Osteoblast (primary cell): Measurements from ENCODE around the gene MKRN2. TPM values are rescaled to one million over a fixed set of nuclear protein-coding genes. Genes with fewer than 3 reads are reported as not detected.

Source experiments
- DNase-seq: peaks from one replicate; pipeline ENCODE4 v3.0.0; 2011; ENCODE audit warnings: low spot score, mixed read lengths; ENCODE audit not compliant: insufficient read length; ENCODE audit errors: missing footprints
- H2AFZ ChIP-seq: 2 replicates; pipeline ENCODE4 v1.6.0; 2011; ENCODE audit warnings: mild to moderate bottlenecking, low read length
- H3K27ac ChIP-seq: 2 replicates; pipeline ENCODE4 v1.5.1; 2011; ENCODE audit warnings: mild to moderate bottlenecking, low read depth, low read length, moderate library complexity
- H3K27me3 ChIP-seq: 2 replicates; pipeline ENCODE4 v1.6.0; 2012; ENCODE audit warnings: mild to moderate bottlenecking, control low read depth, inconsistent platforms, low read length, moderate library complexity; ENCODE audit not compliant: insufficient read depth
- H3K36me3 ChIP-seq: 2 replicates; pipeline ENCODE4 v1.5.1; 2011; ENCODE audit warnings: mild to moderate bottlenecking, low read length, control low read depth, moderate library complexity; ENCODE audit not compliant: insufficient read depth
- H3K4me1 ChIP-seq: 2 replicates; pipeline ENCODE4 v1.5.1; 2011; ENCODE audit warnings: mild to moderate bottlenecking, low read length, control low read depth, moderate library complexity; ENCODE audit not compliant: insufficient read depth
- H3K4me2 ChIP-seq: 2 replicates; pipeline ENCODE4 v1.6.0; 2011; ENCODE audit warnings: mild to moderate bottlenecking, low read length; ENCODE audit not compliant: insufficient read depth
- H3K4me3 ChIP-seq: fragments of 200-600 bp; sonication (generic); 3 replicates; pipeline ENCODE4 v1.5.1; 2012; ENCODE audit warnings: mild to moderate bottlenecking, low read length, inconsistent platforms; ENCODE audit not compliant: insufficient read depth
- H3K79me2 ChIP-seq: 2 replicates; pipeline ENCODE4 v1.6.0; 2012; ENCODE audit warnings: mild to moderate bottlenecking, low read length, control low read depth, inconsistent platforms; ENCODE audit not compliant: insufficient read depth
- H3K9me3 ChIP-seq: 2 replicates; pipeline ENCODE4 v1.5.1; 2011; ENCODE audit warnings: low read depth, low read length, control low read depth
- H4K20me1 ChIP-seq: 2 replicates; pipeline ENCODE4 v1.6.0; 2012; ENCODE audit warnings: mild to moderate bottlenecking, low read length, control low read depth; ENCODE audit not compliant: insufficient read depth
- CTCF ChIP-seq: IDR thresholded peaks from 2 replicates; pipeline ENCODE4 v1.5.1; 2011; ENCODE audit warnings: mild to moderate bottlenecking, low read depth, low read length, moderate library complexity; ENCODE audit errors: extremely low read depth
- total RNA-seq: library from RNA; depleted of rRNA; stranded (reverse); fragments of >200 nt; gene quantifications from 2 replicates; pipeline ENCODE4 v1.2.3, GENCODE V29; 2012

MKRN2 gene
- total RNA-seq, 1 donor = 40.9 TPM

DNA sequence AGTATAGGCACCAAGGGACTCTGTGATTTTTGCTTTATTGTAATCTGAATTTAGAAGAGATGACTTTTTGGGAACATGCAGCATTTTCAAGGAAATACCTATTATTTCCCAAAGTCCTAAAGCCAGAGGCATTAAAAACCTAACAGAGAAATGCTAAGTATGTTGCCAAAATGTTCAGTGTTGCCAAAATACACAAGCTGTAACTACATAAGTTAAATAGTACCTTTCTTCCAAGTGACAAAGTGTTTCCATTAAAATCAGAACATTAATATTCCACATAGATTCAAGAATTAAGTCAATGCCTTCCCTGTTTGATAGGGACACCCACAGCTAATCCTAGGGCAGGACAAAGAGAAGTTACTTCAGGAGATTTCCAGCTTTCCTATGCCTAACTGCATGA, 42.0 kb downstream of the MKRN2 start:
- Histone ChIP-seq H3K9me3 (no peaks in the 10 kb centered on the region), H3K27ac (no peak overlapping the region), H3K4me2 (no peak overlapping the region), H4K20me1 (peaks cover 1% of the 10 kb centered on the region), H2AFZ (no peak overlapping the region), H3K4me3 (no peak overlapping the region), H3K27me3 (no peaks in the 10 kb centered on the region), H3K36me3 (peaks cover 77% of the 10 kb centered on the region), H3K4me1 (peaks cover 3% of the 10 kb centered on the region), H3K79me2 (peaks cover 6% of the 10 kb centered on the region)
- DNase-seq = no peak
- TF ChIP-seq CTCF = no peak

GRCh38 chr3:12601072-12601471, 44.2 kb downstream of the MKRN2 start:
- peaks cover 3% of the 10 kb centered on the region for H4K20me1 ChIP-seq
- H3K27me3 ChIP-seq = no peaks in the 10 kb centered on the region
- H3K27ac ChIP-seq = no peak overlapping the region
- no peak overlapping the region for H2AFZ ChIP-seq
- TF ChIP-seq CTCF = peak; percentile 33
- H3K9me3 ChIP-seq = no peaks in the 10 kb centered on the region
- no peak overlapping the region for H3K4me2 ChIP-seq
- H3K4me1 ChIP-seq = peaks cover 3% of the 10 kb centered on the region
- peaks cover 11% of the 10 kb centered on the region for H3K79me2 ChIP-seq
- H3K4me3 ChIP-seq = no peak overlapping the region
- peaks cover 69% of the 10 kb centered on the region for H3K36me3 ChIP-seq
- no peak for DNase-seq

DNA sequence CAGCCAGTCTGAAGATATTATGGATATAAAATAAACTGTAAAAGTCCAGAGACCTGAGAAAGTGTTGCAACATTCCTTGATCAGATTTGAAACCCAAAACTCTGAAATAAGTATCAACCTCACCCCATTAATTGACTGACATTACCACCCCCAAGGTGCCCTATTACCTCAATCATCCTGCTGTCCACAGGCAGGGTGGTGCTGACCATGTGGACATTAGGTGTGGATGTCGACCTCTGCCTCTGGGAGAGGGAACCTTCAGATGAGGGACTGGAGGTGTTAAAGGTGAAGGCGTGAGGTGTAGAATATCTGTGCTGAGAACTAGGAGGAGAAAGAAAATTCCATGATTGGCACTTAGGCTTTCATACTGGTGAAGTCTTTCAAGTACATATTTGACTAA, 47.1 kb downstream of the MKRN2 start:
- TF ChIP-seq CTCF = no peak
- Histone ChIP-seq H3K4me1 (peaks cover under 1% of the 10 kb centered on the region), H3K27ac (no peak overlapping the region), H3K79me2 (peaks cover 18% of the 10 kb centered on the region), H3K4me3 (no peak overlapping the region), H3K27me3 (no peaks in the 10 kb centered on the region), H3K9me3 (no peaks in the 10 kb centered on the region), H4K20me1 (peaks cover 3% of the 10 kb centered on the region), H2AFZ (no peak overlapping the region), H3K36me3 (peaks cover 64% of the 10 kb centered on the region), H3K4me2 (no peak overlapping the region)
- DNase-seq = no peak

- Histone ChIP-seq H3K4me3 (no peak overlapping the region), H3K27ac (no peak overlapping the region)
Observed at GRCh38 chr3:12608376-12608775, 51.5 kb downstream of the MKRN2 start.

More at GRCh38 chr3:12608376-12608775, 51.5 kb downstream of the MKRN2 start:
- Histone ChIP-seq H4K20me1 (peaks cover 15% of the 10 kb centered on the region), H3K4me2 (no peak overlapping the region), H3K4me1 (no peaks in the 10 kb centered on the region), H3K9me3 (no peaks in the 10 kb centered on the region), H2AFZ (no peak overlapping the region), H3K27me3 (no peaks in the 10 kb centered on the region), H3K79me2 (peaks cover 48% of the 10 kb centered on the region), H3K36me3 (peaks cover 60% of the 10 kb centered on the region)
- no peak for TF ChIP-seq CTCF
- DNase-seq = no peak
